ENCODE results near the gene SLC12A1.

Gene SLC12A1

DNA sequence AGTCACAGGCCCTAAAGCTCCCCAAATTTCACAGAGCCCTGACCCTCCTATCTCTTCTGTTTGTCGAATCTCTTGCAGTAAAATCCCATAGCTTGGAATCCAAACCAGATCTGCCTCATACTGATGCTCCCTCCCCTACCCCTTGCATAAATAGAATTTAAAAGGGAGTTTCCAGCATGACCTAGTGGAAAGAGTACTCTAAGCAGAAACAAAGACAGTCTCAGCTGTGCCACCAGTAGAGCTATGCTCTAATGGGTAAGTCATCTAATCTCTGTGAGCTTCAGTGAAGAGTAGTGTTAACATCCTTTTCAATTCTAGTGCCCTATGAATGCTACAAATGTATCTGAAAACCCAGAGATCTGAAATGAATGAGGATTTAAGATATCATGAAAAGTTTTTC is 4.0 kb upstream of the SLC12A1 start:
- DNase-seq, result no peak
- TF ChIP-seq GATA1 (IDR thresholded peaks at IDR 0.05; ENCODE audit: low read depth, low read length), result no peak
- no peak for TF ChIP-seq POLR2A (IDR thresholded peaks at IDR 0.05; ENCODE audit: low read length)

DNA sequence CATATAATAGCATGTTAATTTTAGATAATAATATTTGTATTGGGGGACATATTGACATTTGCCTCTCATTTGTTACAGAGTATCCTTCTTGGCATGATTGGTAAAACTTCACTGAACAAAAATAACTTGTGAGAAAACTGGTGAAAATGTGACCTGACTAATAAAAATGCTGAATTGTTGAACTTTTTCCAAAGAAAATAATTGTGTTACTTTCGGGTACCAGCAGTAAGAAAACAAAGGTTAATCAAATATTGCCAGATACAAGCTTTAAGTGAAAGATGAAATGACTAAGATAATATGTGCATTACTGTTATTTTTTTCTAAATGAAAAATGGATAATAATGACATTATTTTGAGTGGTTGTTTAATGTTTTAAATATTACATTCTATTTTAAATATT is 15.2 kb downstream of the SLC12A1 start:
- no peak for DNase-seq
- no peak for TF ChIP-seq GATA1 (IDR thresholded peaks at IDR 0.05; ENCODE audit: low read depth, low read length)
- no peak for TF ChIP-seq POLR2A (IDR thresholded peaks at IDR 0.05; ENCODE audit: low read length)

DNA sequence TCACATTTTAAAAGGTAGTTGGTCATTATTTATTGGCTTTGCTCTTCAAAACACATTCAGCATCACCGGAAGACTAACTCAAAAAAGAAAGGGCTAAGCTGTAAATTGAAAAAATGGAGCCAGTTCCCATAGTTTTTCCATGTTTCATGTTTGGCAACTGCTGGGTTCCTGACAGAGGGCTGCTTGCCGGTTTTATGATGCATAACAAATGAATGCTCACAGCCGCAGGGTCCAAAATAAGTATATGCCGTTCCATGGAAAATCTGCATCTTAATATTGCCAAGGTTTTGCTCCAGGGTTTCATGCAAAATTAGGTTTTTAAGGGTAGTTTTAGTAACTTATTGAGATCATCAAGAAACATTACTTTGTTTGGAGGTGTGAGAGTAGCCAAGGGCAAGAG is 15.8 kb downstream of the SLC12A1 start:
- DNase-seq, result no peak
- TF ChIP-seq POLR2A (IDR thresholded peaks at IDR 0.05; ENCODE audit: low read length) (no peak), GATA1 (IDR thresholded peaks at IDR 0.05; ENCODE audit: low read depth, low read length) (no peak)

DNA sequence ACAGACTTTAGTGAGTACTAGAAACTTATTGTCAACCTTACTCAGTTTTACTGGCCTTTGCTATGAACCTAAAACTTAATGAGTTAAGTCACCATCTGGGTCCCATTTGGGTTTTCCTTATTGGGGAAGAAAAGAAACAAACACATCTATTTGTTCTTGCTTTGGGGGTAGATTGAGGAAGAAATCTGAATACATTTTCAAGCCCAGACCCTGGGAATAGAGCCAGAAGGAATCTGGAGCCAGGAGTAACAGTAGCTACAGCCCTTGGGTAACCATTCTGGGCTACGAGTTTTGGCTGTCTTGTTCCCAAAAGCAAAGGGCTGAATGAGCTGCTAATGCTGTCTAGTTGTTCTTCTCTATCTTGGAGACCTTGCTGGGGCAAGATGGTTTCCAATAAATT is 16.5 kb downstream of the SLC12A1 start:
- no peak for TF ChIP-seq POLR2A (IDR thresholded peaks at IDR 0.05; ENCODE audit: low read length)
- no peak for DNase-seq

DNA sequence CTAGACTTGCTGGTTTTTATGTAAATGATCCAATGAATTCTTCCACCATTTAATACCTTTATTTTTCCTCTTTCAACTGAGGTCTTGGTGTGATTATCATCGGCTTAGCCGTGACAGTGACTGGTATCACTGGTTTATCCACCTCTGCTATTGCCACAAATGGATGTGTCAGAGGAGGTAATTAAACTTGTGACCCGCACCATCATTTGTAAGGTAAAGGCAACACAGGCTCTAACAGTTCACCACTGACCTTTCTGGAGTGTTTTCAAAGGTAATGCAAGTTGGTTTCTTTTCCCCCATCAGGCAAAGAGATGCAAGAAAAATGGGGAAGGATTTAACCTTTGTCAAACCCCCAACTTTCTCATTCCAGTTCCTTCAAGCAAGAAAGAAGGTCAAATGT is 19.7 kb downstream of the SLC12A1 start:
- TF ChIP-seq GATA1 (IDR thresholded peaks at IDR 0.05; ENCODE audit: low read depth, low read length) (no peak), POLR2A (IDR thresholded peaks at IDR 0.05; ENCODE audit: low read length) (no peak)
- DNase-seq, result no peak

DNA sequence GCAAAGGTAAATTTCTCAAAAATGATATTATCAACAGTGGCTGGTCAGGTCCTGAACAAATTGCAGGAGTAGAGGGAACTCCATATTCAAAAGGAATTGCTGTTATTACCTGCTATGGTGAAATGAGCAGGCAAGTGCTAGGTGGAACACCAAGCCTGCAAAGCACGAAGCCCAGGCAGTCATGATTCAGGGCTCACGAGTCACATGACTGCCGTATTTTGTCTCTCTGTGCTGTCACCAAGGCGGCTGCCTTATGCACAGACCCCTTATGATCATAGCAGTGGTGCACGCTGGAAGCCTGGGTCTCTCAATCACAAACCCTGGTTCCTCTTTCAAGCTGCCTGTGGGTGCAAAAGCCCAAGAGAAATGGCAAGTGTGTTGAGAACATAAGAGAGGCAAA is 24.4 kb downstream of the SLC12A1 start:
- TF ChIP-seq GATA1 (IDR thresholded peaks at IDR 0.05; ENCODE audit: low read depth, low read length), result no peak
- no peak for TF ChIP-seq POLR2A (IDR thresholded peaks at IDR 0.05; ENCODE audit: low read length)
- no peak for DNase-seq

DNA sequence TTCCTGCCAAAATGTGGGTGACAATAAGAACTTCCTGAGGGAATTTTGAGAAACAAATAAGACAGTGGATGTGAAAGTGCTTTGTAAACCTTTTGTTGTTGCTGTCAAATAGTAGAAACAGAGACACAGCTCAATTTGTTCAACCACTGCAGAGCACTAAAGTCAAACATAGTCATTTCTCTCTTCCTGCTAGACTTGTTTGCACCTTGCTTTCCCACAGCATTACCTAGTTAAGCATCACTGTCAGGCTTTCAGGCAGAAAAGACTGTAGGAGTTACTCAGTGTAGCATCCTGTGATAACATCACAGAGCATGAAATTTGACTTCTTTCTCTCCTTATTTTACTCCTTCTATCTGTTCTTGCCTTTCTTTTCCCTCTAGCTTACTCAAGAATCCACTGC is 27.1 kb downstream of the SLC12A1 start:
- TF ChIP-seq GATA1 (IDR thresholded peaks at IDR 0.05; ENCODE audit: low read depth, low read length) (no peak), POLR2A (IDR thresholded peaks at IDR 0.05; ENCODE audit: low read length) (no peak)
- DNase-seq, result no peak

DNA sequence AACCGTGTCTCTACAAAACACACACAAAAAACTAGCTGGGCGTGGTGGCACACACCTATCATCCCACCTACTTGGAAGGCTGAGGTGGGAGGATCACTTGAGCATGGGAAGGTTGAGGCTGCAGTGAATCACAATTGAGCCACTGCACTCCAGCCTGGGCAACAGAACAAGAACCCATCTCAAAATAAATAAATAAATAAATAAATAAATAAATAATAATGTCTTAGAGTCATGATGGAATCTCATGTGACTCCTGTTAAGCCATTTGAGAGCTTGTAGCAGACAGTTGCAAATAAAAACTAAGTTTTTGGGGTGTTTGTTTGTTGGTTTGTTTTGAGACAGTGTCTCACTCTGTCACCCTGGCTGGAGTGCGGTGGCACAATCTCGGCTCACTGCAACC is 33.2 kb downstream of the SLC12A1 start:
- no peak for TF ChIP-seq GATA1 (IDR thresholded peaks at IDR 0.05; ENCODE audit: low read depth, low read length)
- no peak for TF ChIP-seq POLR2A (IDR thresholded peaks at IDR 0.05; ENCODE audit: low read length)
- no peak for DNase-seq

DNA sequence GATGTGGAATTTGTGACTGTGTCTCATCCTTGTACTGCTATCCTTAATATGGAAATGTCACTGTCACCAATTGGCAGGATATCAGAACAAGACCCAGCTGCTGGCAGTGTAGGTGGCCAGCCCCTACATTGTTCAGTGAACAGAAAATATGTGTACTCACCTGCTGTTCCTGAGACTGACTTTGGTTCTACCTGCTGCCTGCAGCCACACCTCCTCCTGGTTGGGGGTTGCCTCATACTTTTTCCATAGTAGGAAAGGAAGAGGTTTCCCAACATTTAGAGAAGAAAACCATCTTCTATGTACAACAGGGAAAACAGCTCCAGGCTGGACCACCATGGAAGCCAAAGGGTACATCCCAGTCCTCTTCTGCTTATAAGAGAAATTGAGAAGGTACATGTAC is 35.9 kb downstream of the SLC12A1 start:
- no peak for DNase-seq
- TF ChIP-seq GATA1 (IDR thresholded peaks at IDR 0.05; ENCODE audit: low read depth, low read length) (no peak), POLR2A (IDR thresholded peaks at IDR 0.05; ENCODE audit: low read length) (no peak)

DNA sequence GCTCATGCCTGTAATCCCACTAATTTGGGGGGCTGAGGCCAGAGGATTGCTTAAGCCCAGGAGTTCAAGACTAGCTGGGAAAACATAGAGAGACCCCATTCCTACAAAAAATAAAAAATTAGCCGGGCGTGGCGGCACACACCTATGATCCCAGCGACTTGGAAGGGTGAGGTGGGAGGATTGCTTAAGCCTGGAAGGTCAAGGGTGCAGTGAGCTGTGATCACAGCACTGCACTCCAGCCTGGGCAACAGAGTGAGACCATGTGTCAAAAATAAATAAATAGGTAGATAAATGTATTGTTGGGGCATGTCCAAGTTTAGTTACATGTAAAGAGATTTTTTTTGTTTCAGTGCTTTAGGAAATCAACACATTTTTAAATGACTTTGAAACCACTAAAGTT is 36.4 kb downstream of the SLC12A1 start:
- DNase-seq, result no peak
- TF ChIP-seq GATA1 (IDR thresholded peaks at IDR 0.05; ENCODE audit: low read depth, low read length) (no peak), POLR2A (IDR thresholded peaks at IDR 0.05; ENCODE audit: low read length) (no peak)

DNA sequence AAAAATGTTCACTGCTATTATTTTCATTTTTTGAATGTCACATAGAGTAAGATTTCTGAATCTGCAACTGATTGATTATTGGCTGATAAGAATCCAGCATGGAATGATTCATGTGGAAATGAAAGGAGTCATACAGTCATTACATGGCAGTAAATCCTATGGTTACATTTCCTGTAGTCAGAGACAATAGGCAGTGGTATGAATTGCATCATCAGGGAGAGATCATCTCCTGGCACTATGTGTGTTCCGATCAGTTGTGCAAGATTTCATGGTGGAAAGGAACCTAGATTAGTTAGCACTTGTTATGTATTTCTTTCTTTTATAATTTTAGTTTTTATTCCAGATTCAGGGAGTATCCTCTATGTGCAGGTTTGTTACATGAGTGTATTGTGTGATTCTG is 38.8 kb downstream of the SLC12A1 start:
- no peak for DNase-seq
- TF ChIP-seq POLR2A (IDR thresholded peaks at IDR 0.05; ENCODE audit: low read length), result no peak
- TF ChIP-seq GATA1 (IDR thresholded peaks at IDR 0.05; ENCODE audit: low read depth, low read length), result no peak

DNA sequence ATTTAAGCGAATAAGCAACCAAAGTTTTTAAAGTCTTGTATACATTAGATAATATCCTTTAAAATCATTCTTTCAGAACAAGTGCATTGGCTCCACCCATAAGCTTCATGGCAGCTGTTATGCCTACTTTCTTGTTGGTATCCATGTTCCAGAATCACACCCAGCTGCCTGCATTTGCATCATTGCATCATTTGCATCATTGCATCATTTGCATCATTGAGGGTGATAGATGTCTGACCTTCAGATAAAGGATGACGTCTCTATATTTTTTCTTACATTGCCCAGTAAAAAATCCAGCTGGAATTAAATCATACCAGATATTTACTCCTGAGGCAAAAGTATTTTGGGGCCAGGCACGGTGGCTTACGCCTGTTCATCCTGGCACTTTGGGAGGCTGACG is 42.3 kb downstream of the SLC12A1 start:
- no peak for TF ChIP-seq POLR2A (IDR thresholded peaks at IDR 0.05; ENCODE audit: low read length)
- no peak for DNase-seq

DNA sequence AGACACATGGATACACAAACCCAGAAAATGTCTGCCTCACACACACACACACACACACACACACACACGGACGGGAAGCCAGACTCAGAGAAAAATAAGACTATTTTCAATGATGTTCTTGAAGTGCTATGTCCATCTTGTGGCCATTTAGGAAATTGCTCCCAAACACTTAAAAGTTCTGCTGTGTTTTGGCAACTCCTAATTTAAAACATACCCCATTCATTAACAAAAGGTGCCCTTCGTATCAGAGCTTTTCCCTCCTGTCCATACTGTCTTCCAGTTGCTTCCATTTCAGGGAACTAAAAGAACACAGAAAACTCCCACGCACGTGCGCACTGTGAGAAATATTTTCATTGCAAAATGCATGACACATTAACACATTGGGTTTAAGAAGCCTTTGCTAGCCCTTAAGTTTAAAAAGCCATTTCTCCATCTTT is 44.6 kb downstream of the SLC12A1 start:
- TF ChIP-seq GATA1 (IDR thresholded peaks at IDR 0.05; ENCODE audit: low read depth, low read length), result no peak
- no peak for TF ChIP-seq POLR2A (IDR thresholded peaks at IDR 0.05; ENCODE audit: low read length)
- DNase-seq, result peak; percentile 60 to 61

DNA sequence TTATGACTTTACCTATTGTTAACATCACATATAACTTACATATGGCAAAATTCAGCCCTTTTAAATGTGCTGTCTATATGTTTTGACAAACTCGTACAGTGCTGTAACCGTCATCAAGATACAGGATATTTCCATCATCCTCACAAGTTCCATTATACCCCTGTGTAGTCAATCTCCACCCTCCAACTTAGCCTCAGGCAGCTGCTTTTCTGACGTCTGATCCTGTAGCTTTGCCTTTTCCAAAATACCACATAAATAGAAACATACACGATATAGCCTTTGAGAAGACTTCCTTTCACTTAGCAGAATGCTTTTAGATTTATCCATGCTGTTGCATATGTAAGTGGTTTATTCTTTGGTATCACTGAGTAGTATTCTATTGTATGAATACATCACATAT is 47.1 kb downstream of the SLC12A1 start:
- no peak for TF ChIP-seq POLR2A (IDR thresholded peaks at IDR 0.05; ENCODE audit: low read length)
- no peak for TF ChIP-seq GATA1 (IDR thresholded peaks at IDR 0.05; ENCODE audit: low read depth, low read length)
- no peak for DNase-seq

DNA sequence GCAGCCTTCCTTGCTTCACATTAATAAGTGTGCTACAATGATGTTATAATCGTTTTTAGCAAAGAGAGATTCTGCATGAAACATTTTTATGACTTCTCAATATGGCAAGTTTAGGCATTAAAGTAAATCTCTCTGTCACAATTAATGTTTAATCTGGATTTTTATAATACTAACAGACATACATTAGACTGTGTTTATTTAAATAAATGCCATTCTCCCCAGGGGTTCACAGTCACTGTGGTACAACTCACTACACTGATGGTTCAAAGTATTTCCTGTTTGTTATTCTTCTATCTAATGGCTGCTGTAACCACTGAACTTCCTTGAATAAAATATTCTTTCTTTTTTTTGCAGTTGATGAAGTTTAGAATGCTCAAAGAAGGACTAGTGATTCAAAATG is 59.0 kb downstream of the SLC12A1 start:
- TF ChIP-seq POLR2A (IDR thresholded peaks at IDR 0.05; ENCODE audit: low read length) (no peak), GATA1 (IDR thresholded peaks at IDR 0.05; ENCODE audit: low read depth, low read length) (no peak)
- no peak for DNase-seq

DNA sequence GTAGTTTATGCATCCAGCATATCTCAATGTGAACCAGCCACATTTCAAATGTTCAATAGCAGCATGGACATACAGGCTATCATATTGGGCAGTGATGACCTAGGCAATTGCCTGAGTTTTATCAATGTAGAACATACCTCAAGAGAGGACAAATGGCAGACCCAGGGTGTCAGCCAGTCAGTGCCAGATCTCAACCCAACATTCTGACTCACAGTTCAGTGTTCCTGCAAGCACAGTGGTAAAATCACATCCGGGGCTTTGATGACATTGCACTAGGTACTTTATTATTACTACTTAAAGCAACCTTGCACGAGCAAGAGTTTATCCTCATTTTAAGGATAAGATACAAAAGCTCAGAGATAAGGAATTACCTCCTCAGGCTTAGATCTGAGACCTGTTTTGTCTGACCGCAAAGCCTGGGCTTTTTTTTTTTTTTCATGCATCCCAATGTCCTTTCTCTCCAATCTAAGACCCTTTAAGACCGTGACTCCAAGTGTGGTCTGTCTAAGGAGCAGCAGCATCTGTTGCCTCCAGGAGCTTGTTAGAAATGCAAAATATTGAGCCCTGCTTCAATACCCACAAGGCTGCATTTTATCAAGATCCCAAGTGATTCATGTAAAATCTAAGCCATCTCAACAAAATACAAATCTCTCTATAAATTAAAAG is 60.1 kb downstream of the SLC12A1 start:
- TF ChIP-seq GATA1 (IDR thresholded peaks at IDR 0.05; ENCODE audit: low read depth, low read length) (no peak), POLR2A (IDR thresholded peaks at IDR 0.05; ENCODE audit: low read length) (no peak)
- DNase-seq, result peak; percentile 50 to 77

Measured in erythroblast (primary cell).